ENCODE results near the gene BAHCC1. TPM values are rescaled to one million over a fixed set of nuclear protein-coding genes. Genes with fewer than 3 reads are reported as not detected.

Gene BAHCC1
- total RNA-seq, 2 donors from 2014 or later, result 12.2 to 14.2 TPM

- DNase-seq (no peak), ATAC-seq (no peak)
- intact Hi-C loops (cut with DNase I, micrococcal nuclease), result no loop called here
Measured at GRCh38 chr17:81478119-81478518, 82.9 kb downstream of the BAHCC1 start.

DNA sequence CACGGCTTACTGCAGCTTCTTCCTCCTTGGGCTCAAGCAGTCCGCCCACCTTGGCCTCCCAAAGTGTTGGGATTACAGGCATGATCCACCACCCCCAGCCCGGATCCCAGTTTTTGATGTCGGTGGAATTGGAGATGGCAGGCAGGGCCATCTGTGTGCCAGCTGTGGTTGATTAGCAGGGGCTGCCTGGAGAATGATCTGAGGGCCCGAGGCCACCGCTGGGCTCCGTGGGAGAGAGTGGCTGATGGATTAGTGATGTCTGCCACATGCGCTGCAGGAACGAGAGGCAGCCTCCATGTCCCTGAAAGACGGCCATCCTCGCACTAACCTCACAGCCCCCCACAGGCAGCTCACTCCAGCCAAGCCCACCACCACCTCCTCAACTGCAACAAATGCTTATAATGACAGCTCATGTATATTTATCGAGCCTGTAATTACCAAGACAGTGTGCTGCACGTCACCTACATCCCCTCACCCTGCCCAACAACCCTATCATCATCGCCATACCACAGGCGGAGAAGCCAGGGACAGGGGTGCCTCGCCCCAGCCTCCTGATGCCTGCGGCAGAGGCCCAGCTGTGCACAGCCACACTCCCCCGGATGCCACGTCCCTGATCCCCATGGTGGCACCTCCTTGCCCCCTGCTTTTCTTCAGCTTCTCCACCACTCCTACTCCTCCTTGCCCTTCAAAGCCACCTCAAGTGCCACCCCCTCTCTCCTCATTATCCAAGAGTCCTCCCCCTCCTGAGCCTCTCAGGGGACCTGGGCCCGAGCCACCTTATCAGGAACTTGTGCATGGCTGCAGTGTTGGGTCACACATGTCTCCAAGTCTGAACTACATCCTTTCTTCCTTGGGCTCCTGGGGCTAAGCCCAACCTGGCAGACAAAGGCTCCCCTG is 84.2 kb downstream of the BAHCC1 start:
- intact Hi-C loops (cut with DNase I, micrococcal nuclease), result loop anchor here in 1 of 2 donors (10.0 kb wide), 1 partner anchor 225 kb away; no protein-coding TSS in a partner anchor
- DNase-seq (no peak), ATAC-seq (no peak)

GRCh38 chr17:81480140-81481072 is 85.1 kb downstream of the BAHCC1 start:
- no peak for ATAC-seq
- intact Hi-C loops (cut with DNase I, micrococcal nuclease), result loop anchor here in 1 of 2 donors (10.0 kb wide), 1 partner anchor 226 kb away; no protein-coding TSS in a partner anchor

DNA sequence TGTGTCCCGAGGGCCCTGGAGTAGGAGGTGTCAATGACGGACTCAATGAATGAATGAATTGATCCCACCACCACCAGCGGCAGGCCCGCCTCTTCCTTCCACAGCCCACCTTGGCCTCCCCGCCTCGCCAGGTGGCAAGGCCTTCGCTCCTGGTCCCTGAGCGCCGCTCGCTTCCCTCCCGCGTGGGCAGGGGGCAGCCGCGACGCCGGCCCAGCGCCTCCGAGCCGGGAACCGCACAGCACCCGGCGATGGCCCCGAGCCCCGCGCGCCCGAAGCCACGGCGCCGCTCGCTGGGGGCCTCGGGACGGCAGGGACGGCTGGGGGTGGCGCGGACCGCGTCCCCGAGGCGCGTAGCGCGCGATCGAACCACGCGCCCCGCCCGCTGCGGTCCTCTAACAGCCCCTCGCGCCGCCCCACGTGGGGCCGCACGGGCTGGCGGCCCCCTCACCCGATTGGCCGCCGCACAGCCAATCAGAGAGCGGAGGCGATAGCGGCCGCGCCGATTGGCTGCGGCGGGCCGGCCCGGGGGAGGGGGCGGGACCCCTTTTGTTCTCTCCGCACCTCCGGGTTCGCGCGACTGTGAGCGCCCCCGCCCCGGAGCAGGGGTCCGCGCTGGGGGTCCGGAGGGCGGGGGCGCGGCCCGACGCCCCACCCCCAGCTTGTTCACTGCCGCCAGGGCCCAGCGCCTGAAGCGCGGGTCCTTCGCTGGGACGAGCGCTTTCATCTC is 86.0 kb downstream of the BAHCC1 start:
- ATAC-seq, result peak; percentile 59
- peak; percentile 44 to 63 for DNase-seq
- intact Hi-C loops (cut with DNase I, micrococcal nuclease), result loop anchor here in 1 of 2 donors (10.0 kb wide), 1 partner anchor 226 kb away; no protein-coding TSS in a partner anchor

More at GRCh38 chr17:81480140-81481072, 85.1 kb downstream of the BAHCC1 start:
- DNase-seq, result no peak

DNA sequence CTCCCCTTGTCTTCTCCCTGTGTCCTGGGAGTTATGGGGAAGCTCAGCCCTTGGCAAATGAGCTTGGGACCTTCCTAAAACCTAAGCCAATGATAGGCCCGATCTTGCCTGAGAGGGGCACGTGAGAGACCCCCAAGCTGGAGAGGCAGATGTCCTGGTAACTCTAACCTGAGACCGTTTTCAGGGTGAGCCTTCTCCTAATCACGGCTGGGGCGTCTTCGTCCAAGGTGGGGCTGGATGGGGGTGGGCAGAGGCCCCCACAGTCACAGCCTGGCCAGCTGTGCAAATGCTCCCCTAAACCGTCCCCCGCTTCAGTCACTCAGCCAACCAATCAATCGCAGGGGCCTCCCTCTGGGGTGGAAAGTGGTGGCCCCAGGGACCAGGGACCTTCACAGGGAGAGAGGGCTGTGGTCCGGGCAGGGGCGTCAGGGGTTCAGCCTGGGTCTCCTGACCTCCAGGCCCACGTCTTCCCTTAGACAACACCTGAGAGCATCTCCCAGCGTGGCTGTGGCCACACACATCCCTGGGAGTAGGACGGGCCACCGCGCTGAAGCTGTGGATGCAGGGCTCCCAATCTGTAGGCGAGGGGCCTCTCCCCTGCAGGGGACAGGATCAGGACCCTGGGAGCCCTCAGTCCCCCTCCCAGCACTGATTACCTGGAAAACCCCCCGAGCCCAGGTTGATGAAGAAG is 86.7 kb downstream of the BAHCC1 start:
- intact Hi-C loops (cut with DNase I, micrococcal nuclease), result loop anchor here in 1 of 2 donors (10.0 kb wide), 1 partner anchor 227 kb away; no protein-coding TSS in a partner anchor
- DNase-seq (no peak), ATAC-seq (no peak)

DNA sequence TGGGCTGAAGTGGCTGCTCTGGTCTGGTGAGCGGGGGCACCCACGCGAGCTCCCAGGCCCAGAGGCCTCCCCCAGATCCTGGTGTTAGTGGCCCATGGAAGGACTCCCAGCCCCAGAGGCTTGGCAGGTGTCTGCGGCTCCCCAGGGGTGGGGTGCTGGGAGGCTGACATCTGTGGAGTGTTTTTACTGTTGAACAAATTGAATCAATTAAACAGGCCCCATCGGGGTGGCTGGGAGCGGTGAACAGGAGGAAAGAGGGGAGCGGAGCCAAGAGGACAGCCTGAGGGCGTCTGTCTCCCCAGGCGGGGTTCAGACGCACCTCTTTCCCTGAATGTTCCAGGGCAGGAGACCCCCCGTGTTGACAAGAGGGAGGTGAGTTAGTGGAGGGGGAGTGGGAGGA is 87.4 kb downstream of the BAHCC1 start:
- intact Hi-C loops (cut with DNase I, micrococcal nuclease), result loop anchor here in 1 of 2 donors (10.0 kb wide), 1 partner anchor 228 kb away; no protein-coding TSS in a partner anchor
- ATAC-seq (no peak), DNase-seq (no peak)

- ATAC-seq, result no peak
- intact Hi-C loops (cut with DNase I, micrococcal nuclease), result loop anchor here in 1 of 2 donors (10.0 kb wide), 1 partner anchor 228 kb away; no protein-coding TSS in a partner anchor
- peak; percentile 38 to 44 for DNase-seq
Measured at GRCh38 chr17:81483085-81483861, 88.0 kb downstream of the BAHCC1 start.

DNA sequence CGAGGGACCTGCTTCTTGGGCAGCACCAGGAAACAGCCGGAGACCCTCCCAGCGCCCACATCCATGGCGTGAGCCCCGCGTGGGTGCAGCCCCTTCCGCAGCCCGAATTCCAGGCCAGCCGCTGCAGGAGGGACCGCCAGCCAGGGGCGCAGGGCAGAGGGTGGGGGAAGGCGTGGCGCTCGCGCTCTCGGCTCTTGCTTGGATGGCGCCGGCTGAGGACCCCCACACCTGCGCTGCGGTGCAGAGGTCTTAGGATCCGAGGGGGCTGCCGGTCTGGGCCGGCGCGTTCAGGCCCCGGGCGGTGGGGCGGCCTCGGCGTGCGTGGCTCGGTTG is 88.6 kb downstream of the BAHCC1 start:
- intact Hi-C loops (cut with DNase I, micrococcal nuclease), result loop anchor here in 1 of 2 donors (10.0 kb wide), 1 partner anchor 229 kb away; no protein-coding TSS in a partner anchor
- no peak for DNase-seq
- ATAC-seq, result peak; percentile 0

DNA sequence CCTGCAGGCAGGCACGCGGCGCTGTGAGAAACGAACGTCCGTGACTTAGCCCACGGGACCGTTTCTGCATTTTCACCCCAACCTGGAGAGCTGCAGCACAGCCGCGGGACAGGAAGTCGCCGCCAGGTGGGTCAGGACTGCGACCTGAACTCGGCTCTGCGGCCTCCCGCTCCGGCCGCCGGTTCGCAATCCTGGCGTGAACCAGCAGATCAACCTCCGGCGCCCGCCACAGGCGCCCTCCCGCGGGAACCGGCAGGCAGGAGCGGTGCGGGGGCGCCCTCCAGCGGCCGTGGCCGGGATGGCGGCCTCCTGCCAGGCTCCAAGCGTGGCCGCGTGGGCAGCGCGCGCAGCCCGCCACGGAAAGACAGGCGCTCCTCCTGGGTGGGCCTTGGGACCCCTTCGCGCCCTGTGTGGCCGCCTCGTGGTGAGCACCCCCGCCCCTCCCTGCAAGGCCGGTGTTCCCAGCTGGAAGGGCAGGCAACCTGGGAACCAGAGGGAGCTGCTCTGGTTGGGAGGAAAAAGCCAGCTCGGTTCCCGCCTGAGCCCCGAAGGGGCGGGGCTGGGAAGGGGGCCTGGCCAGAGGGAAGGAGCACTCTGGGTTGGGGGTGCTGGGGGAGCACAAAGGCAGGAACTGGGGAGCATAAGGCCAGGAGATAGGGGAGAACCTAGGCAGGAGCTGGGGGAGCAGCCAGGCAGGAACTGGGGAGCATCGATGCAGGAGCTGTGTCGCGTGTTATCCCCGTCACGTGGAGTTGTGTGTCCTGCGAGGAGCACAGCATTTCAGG is 89.1 kb downstream of the BAHCC1 start:
- DNase-seq (peak; percentile 86 to 92), ATAC-seq (peak; percentile 77)
- intact Hi-C loops (cut with DNase I, micrococcal nuclease), result loop anchor here in 1 of 2 donors (10.0 kb wide), 1 partner anchor 230 kb away; no protein-coding TSS in a partner anchor

DNA sequence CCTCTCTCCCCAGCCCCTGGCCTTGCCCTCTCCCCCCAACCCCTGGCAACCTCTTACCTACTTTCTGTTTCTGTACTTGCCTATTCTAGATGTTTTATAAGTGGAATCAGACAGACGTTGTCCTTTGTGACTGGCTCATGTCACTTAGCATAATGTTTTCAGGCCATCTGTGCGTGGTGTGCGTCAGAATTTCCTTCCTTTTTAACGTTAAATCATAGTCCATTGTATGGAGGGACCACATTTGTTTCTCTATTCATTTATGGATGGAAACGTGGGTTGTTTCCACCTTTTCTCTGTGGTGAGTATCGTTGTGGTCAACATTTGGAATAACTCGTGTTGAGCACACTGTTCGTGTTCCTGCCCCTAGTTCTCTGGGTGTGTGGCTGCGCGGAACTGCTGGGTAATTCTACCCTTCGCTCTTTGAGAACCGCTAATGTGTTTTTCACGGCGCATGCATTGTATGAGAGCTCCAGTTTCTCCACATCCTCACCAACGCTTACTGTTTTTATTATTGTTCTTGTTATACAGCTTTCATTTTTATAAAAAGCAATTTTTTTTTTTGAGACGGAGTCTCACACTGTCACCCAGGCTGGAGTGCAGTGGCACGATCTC is 91.0 kb downstream of the BAHCC1 start:
- DNase-seq (no peak), ATAC-seq (no peak)
- intact Hi-C loops (cut with DNase I, micrococcal nuclease), result loop anchor here in 1 of 2 donors (10.0 kb wide), 1 partner anchor 232 kb away; no protein-coding TSS in a partner anchor

DNA sequence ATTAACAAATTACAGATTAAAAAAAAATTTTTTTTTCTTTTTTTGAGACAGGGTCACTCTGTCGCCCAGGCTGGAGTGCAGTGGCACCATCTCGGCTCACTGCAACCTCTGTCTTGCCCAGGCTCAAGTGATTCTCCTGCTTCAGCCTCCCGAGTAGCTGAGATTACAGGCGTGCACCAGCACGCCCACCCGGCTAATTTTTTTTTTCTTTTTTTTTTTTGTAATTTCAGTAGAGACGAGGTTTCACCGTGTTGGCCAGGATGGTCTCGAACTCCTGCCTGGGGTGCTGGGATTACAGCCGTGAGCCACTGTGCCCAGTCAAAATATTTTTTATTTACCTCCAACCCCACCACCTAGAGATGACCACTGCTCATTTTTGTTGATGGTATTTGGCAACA is 91.8 kb downstream of the BAHCC1 start:
- no peak for ATAC-seq
- intact Hi-C loops (cut with DNase I, micrococcal nuclease), result loop anchor here in 1 of 2 donors (10.0 kb wide), 1 partner anchor 232 kb away; no protein-coding TSS in a partner anchor
- DNase-seq, result no peak

DNA sequence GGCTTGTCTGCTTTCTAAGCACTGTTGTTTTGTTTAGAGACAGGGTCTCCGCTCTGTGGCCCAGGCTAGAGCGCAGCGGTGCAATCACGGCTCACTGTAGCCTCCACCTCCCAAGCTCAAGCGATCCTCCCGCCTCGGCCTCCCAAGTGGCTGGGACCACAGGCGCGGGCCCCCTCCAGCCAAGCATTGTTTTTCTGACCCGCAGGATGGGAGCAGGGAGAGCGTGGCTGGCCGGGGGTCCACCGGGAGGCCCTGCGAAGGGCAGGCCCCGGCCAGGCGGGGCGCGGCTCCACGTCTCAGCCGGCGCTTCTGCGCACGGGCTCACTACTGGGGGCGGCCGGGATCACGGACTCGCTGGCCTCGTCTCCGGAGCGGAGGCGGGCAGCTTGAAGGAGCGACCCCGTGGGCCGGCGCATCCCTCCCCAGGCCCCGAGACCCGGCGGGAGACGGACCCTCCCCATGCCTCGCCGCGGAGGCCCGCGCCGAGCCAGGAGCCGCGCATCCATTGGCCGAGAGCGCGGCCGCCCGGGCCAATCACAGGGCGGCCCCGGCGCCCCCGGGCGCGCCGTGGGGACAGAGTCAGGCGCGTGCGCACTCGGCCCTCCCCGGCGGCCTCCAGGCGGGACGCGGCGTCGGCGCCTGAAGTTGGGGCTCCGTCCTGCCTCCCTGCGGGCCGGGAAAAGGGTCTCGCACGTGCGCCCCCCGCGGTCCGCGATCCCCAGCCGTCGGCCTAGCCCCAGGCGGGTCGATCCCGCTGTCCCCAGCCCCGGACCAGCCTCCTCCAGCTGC is 92.4 kb downstream of the BAHCC1 start:
- DNase-seq, result peak; percentile 59 to 85
- peak; percentile 82 for ATAC-seq
- intact Hi-C loops (cut with DNase I, micrococcal nuclease), result loop anchor here in 1 of 2 donors (10.0 kb wide), 1 partner anchor 233 kb away; no protein-coding TSS in a partner anchor

- intact Hi-C loops (cut with DNase I, micrococcal nuclease), result loop anchor here in 1 of 2 donors (10.0 kb wide), 1 partner anchor 234 kb away; no protein-coding TSS in a partner anchor
- ATAC-seq (peak; percentile 29), DNase-seq (no peak)
Measured at GRCh38 chr17:81488276-81488860, 93.1 kb downstream of the BAHCC1 start.

Measured in left colon (tissue), 2 donors.